DMS53 (cell line): ENCODE results near the gene TDRD15.
"Not testable (repeated sequence)": the region's sequence is repeated elsewhere in the genome, so short reads cannot be mapped to it uniquely, and the experiment has no call there.

Experiments
- DNase-seq: peaks from one replicate; lab custom pipeline; 2025; lab: John Stamatoyannopoulos, UW

Gene TDRD15

GRCh38 chr2:21146638-21147037 lies 22.9 kb downstream of the TDRD15 start:
- no peak for DNase-seq

GRCh38 chr2:21148718-21149117 lies 24.9 kb downstream of the TDRD15 start:
- no peak for DNase-seq

GRCh38 chr2:21151234-21151633 lies 27.5 kb downstream of the TDRD15 start:
- DNase-seq: not testable (repeated sequence)

GRCh38 chr2:21155365-21156136 lies 31.8 kb downstream of the TDRD15 start:
- DNase-seq: no peak

DNA sequence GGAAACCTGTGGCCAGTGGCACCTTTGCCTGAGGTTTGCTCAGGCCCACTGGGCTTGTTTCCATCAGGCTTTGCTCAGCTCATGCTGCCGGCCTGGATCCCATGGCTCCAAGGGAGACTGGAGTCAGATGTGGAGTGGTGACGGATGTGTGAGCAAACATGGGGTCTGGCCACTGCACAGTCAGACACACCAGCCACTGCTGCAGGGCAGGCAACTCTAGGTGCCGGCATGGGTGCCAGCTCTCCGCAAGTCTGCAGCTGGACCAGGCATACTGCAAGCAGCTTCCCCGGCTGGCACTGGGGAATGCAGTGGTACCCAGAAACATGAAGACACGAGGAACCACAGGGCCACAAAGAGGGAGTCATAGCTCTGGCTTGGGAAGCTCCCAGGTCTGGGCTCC lies 37.4 kb downstream of the TDRD15 start:
- DNase-seq: no peak

DNA sequence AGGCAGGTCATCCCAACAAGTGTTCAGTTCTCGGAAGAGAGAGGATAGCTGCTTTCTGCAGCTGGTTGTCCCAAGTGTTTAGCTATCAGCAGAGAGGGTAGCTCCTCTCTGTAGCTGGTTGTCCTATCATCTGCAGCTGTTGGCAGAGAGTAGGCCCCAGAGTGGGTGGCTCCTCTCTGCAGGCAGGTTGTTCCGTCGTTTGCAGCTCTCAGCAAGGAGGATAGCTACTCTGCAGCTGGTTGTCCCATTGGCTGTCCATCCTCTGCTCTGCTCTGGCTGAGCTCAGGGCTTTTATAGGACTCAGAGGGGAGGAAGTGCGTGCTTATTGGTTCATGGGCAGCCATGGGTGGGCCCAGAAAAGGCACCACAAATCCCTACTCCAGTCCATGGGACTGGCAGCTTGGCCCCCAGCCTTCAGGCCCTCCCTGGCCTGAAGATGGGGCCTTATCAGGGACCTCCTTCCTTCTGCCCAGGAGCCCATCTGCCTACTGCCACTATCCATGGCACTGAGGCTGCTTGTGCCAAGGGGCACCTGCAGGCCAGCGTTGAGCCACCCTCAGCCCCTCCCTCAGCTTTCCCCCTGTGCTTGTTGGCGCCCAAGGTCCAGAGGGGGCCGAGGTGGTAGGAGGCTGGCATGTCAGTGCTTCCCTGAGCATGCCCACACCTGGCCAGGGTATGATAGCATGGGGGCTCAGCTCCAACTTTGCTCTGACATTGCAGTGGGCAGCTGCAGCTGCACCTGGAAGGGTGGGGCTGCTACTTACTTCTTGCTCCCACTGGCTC lies 38.3 kb downstream of the TDRD15 start:
- no peak for DNase-seq

DNA sequence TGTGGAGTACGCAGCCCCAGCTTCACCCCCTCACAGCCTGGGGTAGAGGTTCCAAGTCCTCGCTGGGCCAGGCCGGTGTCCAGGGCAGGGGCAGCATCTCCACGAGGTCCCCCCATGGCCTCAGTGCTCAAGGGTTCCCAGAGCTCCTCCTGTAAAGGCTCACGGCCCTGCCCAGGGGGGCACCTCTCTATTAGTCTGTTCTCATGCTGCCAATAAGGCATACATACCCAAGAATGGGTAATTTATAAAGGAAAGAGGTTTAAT lies 38.8 kb downstream of the TDRD15 start:
- DNase-seq: no peak

DNA sequence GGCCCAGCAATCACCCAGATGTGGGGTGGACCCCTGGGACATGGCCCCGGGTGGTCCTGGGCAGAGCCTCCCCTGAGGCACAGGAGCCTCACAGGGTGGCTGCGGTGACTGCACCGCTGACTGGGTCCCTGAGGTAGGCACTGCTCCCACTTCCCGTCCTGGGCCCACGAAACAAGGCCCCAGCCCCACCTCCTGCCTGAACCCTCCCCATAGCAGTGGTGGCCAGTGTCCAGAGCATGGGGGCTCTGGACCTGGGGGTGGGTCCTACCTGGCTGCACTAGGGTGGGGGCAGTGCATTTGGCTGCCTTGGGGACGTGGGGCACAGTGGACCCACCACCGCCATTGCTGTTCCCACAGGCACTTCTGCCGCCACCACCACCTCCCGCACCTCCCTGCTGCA lies 39.4 kb downstream of the TDRD15 start:
- DNase-seq: no peak

DNA sequence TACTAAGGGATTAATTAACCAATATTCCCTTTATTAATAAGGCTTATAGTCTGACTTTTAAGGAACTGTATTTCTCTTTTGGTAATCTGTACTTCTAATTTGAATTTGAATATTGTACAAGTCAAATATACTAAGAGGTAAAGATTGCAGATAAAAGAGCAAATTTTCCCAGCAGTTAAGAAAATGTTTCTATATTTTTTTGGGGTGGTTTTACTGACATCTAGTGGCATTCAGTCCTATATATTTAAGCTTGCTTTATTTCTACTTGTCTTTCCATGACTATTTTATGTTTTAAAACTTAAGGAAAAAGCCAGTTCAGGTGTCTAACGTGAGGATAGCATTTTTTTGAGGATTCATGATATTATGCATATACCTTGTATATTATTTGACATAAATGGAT lies 41.6 kb downstream of the TDRD15 start:
- DNase-seq: peak; percentile 41

GRCh38 chr2:21175895-21176646 lies 52.3 kb downstream of the TDRD15 start:
- DNase-seq: peak; percentile 57

- no peak for DNase-seq
These were observed 58.2 kb downstream of the TDRD15 start for GRCh38 chr2:21181957-21182356.

- no peak for DNase-seq
These were observed 59.5 kb downstream of the TDRD15 start for GRCh38 chr2:21183306-21183705.

GRCh38 chr2:21183726-21184125 lies 60.0 kb downstream of the TDRD15 start:
- no peak for DNase-seq

GRCh38 chr2:21191535-21191934 lies 67.8 kb downstream of the TDRD15 start:
- peak; percentile 13 for DNase-seq
